GM12801 (cell line): ENCODE data around the gene BIRC7.

Experiments used
- CTCF ChIP-seq: IDR thresholded peaks from one replicate; pipeline ENCODE4 v1.5.1; 2011; ENCODE audit warnings: control low read depth; ENCODE audit not compliant: insufficient read length; ENCODE audit errors: extremely low read depth

The BIRC7 gene

GRCh38 chr20:63238514-63239125 lies 2.9 kb downstream of the BIRC7 start:
- TF ChIP-seq CTCF: no peak

GRCh38 chr20:63239431-63239830 lies 3.7 kb downstream of the BIRC7 start:
- no peak for TF ChIP-seq CTCF

- TF ChIP-seq CTCF: no peak
These were observed 4.3 kb downstream of the BIRC7 start for GRCh38 chr20:63240004-63240403.

- no peak for TF ChIP-seq CTCF
These were observed 5.6 kb downstream of the BIRC7 start for GRCh38 chr20:63241272-63241671.

GRCh38 chr20:63242736-63243135 lies 7.0 kb downstream of the BIRC7 start:
- no peak for TF ChIP-seq CTCF

- TF ChIP-seq CTCF: no peak
These were observed 8.0 kb downstream of the BIRC7 start for GRCh38 chr20:63243604-63244247.

GRCh38 chr20:63244468-63244867 lies 8.8 kb downstream of the BIRC7 start:
- TF ChIP-seq CTCF: no peak
